Hepatocyte (in vitro differentiated cells): ENCODE data around the gene DCAF15. TPM values are rescaled to one million over a fixed set of nuclear protein-coding genes. Genes with fewer than 3 reads are reported as not detected.

ENCODE experiments used
- DNase-seq: peaks from one replicate; pipeline ENCODE4 v3.0.0-alpha.2; 2016; ENCODE audit warnings: low spot score
- H2AFZ ChIP-seq: fragments of 200-600 bp; sonication (generic); 2 replicates; pipeline ENCODE4 v1.6.0; 2016; ENCODE audit warnings: antibody characterized with exemption, mild to moderate bottlenecking
- H3K27ac ChIP-seq: fragments of 200-600 bp; sonication (generic); 2 replicates; pipeline ENCODE4 v1.5.1; 2016; ENCODE audit warnings: mild to moderate bottlenecking
- H3K27me3 ChIP-seq: fragments of 200-600 bp; sonication (generic); 2 replicates; pipeline ENCODE4 v1.6.1; 2016
- H3K36me3 ChIP-seq: fragments of 200-600 bp; sonication (generic); replicated peaks from 2 replicates; pipeline ENCODE4 v1.5.1; 2016; ENCODE audit warnings: low read depth; ENCODE audit not compliant: insufficient read depth
- H3K4me1 ChIP-seq: fragments of 200-600 bp; sonication (generic); 2 replicates; pipeline ENCODE4 v1.5.1; 2016; ENCODE audit warnings: mild to moderate bottlenecking, moderate library complexity; ENCODE audit not compliant: insufficient read depth
- H3K4me2 ChIP-seq: fragments of 200-600 bp; sonication (generic); 2 replicates; pipeline ENCODE4 v1.6.0; 2016
- H3K4me3 ChIP-seq: fragments of 200-600 bp; sonication (generic); 2 replicates; pipeline ENCODE4 v1.5.1; 2016; ENCODE audit warnings: mild to moderate bottlenecking
- H3K79me2 ChIP-seq: fragments of 200-600 bp; sonication (generic); 2 replicates; pipeline ENCODE4 v1.6.0; 2017; ENCODE audit warnings: mild to moderate bottlenecking
- H3K9me2 ChIP-seq: fragments of 200-600 bp; sonication (generic); replicated peaks from 2 replicates; pipeline ENCODE4 v1.6.0; 2017; ENCODE audit warnings: mild to moderate bottlenecking; ENCODE audit not compliant: insufficient read depth
- H3K9me3 ChIP-seq: fragments of 200-600 bp; sonication (generic); 2 replicates; pipeline ENCODE4 v1.5.1; 2016; ENCODE audit warnings: low read depth, mild to moderate bottlenecking
- H4K20me1 ChIP-seq: fragments of 200-600 bp; sonication (generic); 2 replicates; pipeline ENCODE4 v1.6.0; 2016; ENCODE audit warnings: mild to moderate bottlenecking; ENCODE audit not compliant: insufficient read depth, poor library complexity, severe bottlenecking
- EZH2 ChIP-seq: fragments of 200-600 bp; sonication (generic); IDR thresholded peaks from 2 replicates; pipeline ENCODE4 v1.6.1; 2016; ENCODE audit warnings: antibody characterized with exemption, mild to moderate bottlenecking, borderline replicate concordance
- EZH2phosphoT487 ChIP-seq: fragments of 200-600 bp; sonication (generic); IDR thresholded peaks from one replicate; pipeline ENCODE4 v1.6.1; 2018; ENCODE audit warnings: antibody characterized with exemption, mild to moderate bottlenecking, low read depth, moderate library complexity; ENCODE audit not compliant: unreplicated experiment, severe bottlenecking
- WGBS: methylation state at CpG from one replicate; pipeline ENCODE4 v1.1.6; 2016; ENCODE audit warnings: low lambda C conversion rate; ENCODE audit errors: missing lambda C conversion rate; 5-methylcytosine and 5-hydroxymethylcytosine counted together
- polyA plus RNA-seq: library from polyadenylated mRNA; unstranded; fragments of >200 nt; fragmentation: Nextera tagmentation; extraction: Ambion mirVana; gene quantifications from 2 replicates; pipeline ENCODE4 v1.2.1, GENCODE V29; 2016
- total RNA-seq: library from RNA; depleted of rRNA; stranded (reverse); fragments of >200 nt; gene quantifications from 2 replicates; pipeline ENCODE4 v1.2.3, GENCODE V29; 2014
- TF ChIP-seq, protein P1 (sequence below): fragments of 200-600 bp; sonication (generic); IDR thresholded peaks from 2 replicates; pipeline ENCODE4 v1.5.1; 2016; ENCODE audit warnings: antibody characterized with exemption, mild to moderate bottlenecking; ENCODE audit not compliant: poor library complexity

DCAF15 gene
- total and polyA plus RNA-seq, 2 experiments from 2014 or later = 13.4 to 16.4 TPM

GRCh38 chr19:13982773-13983172 lies 30.5 kb downstream of the DCAF15 start:
- no peaks in the 10 kb centered on the region for H3K9me2 ChIP-seq
- H3K4me3 ChIP-seq = no peak overlapping the region
- TF ChIP-seq, protein P1, sequence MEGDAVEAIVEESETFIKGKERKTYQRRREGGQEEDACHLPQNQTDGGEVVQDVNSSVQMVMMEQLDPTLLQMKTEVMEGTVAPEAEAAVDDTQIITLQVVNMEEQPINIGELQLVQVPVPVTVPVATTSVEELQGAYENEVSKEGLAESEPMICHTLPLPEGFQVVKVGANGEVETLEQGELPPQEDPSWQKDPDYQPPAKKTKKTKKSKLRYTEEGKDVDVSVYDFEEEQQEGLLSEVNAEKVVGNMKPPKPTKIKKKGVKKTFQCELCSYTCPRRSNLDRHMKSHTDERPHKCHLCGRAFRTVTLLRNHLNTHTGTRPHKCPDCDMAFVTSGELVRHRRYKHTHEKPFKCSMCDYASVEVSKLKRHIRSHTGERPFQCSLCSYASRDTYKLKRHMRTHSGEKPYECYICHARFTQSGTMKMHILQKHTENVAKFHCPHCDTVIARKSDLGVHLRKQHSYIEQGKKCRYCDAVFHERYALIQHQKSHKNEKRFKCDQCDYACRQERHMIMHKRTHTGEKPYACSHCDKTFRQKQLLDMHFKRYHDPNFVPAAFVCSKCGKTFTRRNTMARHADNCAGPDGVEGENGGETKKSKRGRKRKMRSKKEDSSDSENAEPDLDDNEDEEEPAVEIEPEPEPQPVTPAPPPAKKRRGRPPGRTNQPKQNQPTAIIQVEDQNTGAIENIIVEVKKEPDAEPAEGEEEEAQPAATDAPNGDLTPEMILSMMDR = no peak
- TF ChIP-seq EZH2 (no peak), EZH2phosphoT487 (no peak)
- H4K20me1 ChIP-seq = no peaks in the 10 kb centered on the region
- 98% methylated on average over 9 of the region's 9 CpGs for WGBS
- H3K4me1 ChIP-seq = peaks cover 12% of the 10 kb centered on the region
- H3K36me3 ChIP-seq = no peaks in the 10 kb centered on the region
- H2AFZ ChIP-seq = no peak overlapping the region
- H3K4me2 ChIP-seq = no peak overlapping the region
- H3K27ac ChIP-seq = no peak overlapping the region
- DNase-seq = no peak
- H3K27me3 ChIP-seq = no peaks in the 10 kb centered on the region
- H3K9me3 ChIP-seq = no peaks in the 10 kb centered on the region
- H3K79me2 ChIP-seq = no peaks in the 10 kb centered on the region

- TF ChIP-seq EZH2phosphoT487 (no peak), EZH2 (no peak)
- TF ChIP-seq, protein P1 = no peak
- Histone ChIP-seq H3K4me1 (peaks cover 10% of the 10 kb centered on the region), H3K9me2 (no peaks in the 10 kb centered on the region), H2AFZ (no peak overlapping the region), H3K27me3 (no peaks in the 10 kb centered on the region), H3K4me3 (no peak overlapping the region), H3K4me2 (no peak overlapping the region), H4K20me1 (no peaks in the 10 kb centered on the region), H3K79me2 (no peaks in the 10 kb centered on the region), H3K27ac (no peak overlapping the region), H3K36me3 (no peaks in the 10 kb centered on the region), H3K9me3 (no peaks in the 10 kb centered on the region)
- 88% methylated on average over 12 of the region's 21 CpGs for WGBS
- DNase-seq = no peak
These were observed 31.0 kb downstream of the DCAF15 start for GRCh38 chr19:13983213-13983889.

GRCh38 chr19:13984186-13984585 lies 31.9 kb downstream of the DCAF15 start:
- Histone ChIP-seq H3K36me3 (no peaks in the 10 kb centered on the region), H4K20me1 (no peaks in the 10 kb centered on the region), H2AFZ (no peak overlapping the region), H3K9me2 (no peaks in the 10 kb centered on the region), H3K27ac (no peak overlapping the region), H3K4me2 (no peak overlapping the region), H3K79me2 (no peaks in the 10 kb centered on the region), H3K9me3 (no peaks in the 10 kb centered on the region), H3K4me1 (peaks cover 6% of the 10 kb centered on the region), H3K27me3 (no peaks in the 10 kb centered on the region), H3K4me3 (no peak overlapping the region)
- TF ChIP-seq, protein P1 = no peak
- TF ChIP-seq EZH2phosphoT487 (no peak), EZH2 (no peak)
- 78% methylated on average over 10 of the region's 15 CpGs for WGBS
- DNase-seq = no peak
